Heart right ventricle (tissue), 16 donors: ENCODE data around the gene SEPTIN3. TPM values are rescaled to one million over a fixed set of nuclear protein-coding genes. Genes with fewer than 3 reads are reported as not detected.

ENCODE experiments used
- ATAC-seq, 8 donors: fragments of 200-7000 bp; cut with Tn5 transposase; one replicate each; pipeline ENCODE4 v1.9.1; 2020; ENCODE audit warnings: mild to moderate bottlenecking in 8 of 8, moderate library complexity in 8 of 8, moderate number of reproducible peaks in 1 of 8
- DNase-seq, 2 donors: peaks; one replicate each; pipeline ENCODE4 v3.0.0-alpha.2; 2020
- H3K27ac ChIP-seq, 10 donors: fragments of 200-600 bp; sonication (generic) in 2 of 10; one replicate each; pipeline versions ENCODE4 v1.5.0 to v1.8.0; 2020 to 2022; ENCODE audit warnings: mild to moderate bottlenecking in 3 of 10
- H3K27me3 ChIP-seq, 7 donors: fragments of 200-600 bp; one replicate each; pipeline ENCODE4 v1.8.0; 2021 to 2022; ENCODE audit warnings: mild to moderate bottlenecking in 2 of 7
- H3K36me3 ChIP-seq, 9 donors: fragments of 200-600 bp; sonication (generic) in 1 of 9; one replicate each; pipeline versions ENCODE4 v1.5.0 to v1.8.0; 2020 to 2022; ENCODE audit warnings: mild to moderate bottlenecking in 2 of 9
- H3K4me1 ChIP-seq, 9 donors: fragments of 200-600 bp; sonication (generic) in 1 of 9; one replicate each; pipeline versions ENCODE4 v1.5.0 to v1.8.0; 2020 to 2022; ENCODE audit warnings: mild to moderate bottlenecking in 4 of 9
- H3K4me3 ChIP-seq, 10 donors: fragments of 200-600 bp; sonication (generic) in 2 of 10; one replicate each; pipeline versions ENCODE4 v1.5.0 to v1.8.0; 2020 to 2022; ENCODE audit warnings: mild to moderate bottlenecking in 7 of 10, moderate library complexity in 2 of 10
- H3K9me3 ChIP-seq, 11 donors: fragments of 200-600 bp in 10 of 11; sonication (generic) in 2 of 11; one replicate each; pipeline versions ENCODE4 v1.5.0 to v1.8.0; 2013 to 2022; ENCODE audit warnings: mild to moderate bottlenecking in 2 of 11, control low read depth in 1 of 11, moderate library complexity in 1 of 11
- CTCF ChIP-seq, 9 donors: fragments of 200-600 bp; sonication (generic) in 2 of 9; IDR thresholded peaks; one replicate each; pipeline versions ENCODE4 v1.5.0 to v1.8.0; 2021 to 2022; ENCODE audit warnings: antibody characterized with exemption in 9 of 9, mild to moderate bottlenecking in 5 of 9, moderate library complexity in 1 of 9
- WGBS, 2 donors: extraction: QIAGEN DNeasy Blood & Tissue Kit; methylation state at CpG; one replicate each; pipeline ENCODE4 v1.1.7; 2013; ENCODE audit warnings: inconsistent platforms in 1 of 2; 5-methylcytosine and 5-hydroxymethylcytosine counted together
- intact Hi-C, 10 donors: fragments of 100-400 bp; cut with DNase I; formaldehyde crosslinking; loops; one replicate each; pipeline versions ENCODE4 v1.11.1 to v1.14.2; 2022
- polyA plus RNA-seq, 2 donors: library from polyadenylated mRNA; stranded (reverse); fragments of 200-250 nt; gene quantifications; one replicate each; pipeline ENCODE4 v1.2.3, GENCODE V29; 2013
- total RNA-seq, 10 donors: library from RNA; stranded (reverse); fragmentation: NEBNext Ultra II Directional in 3 of 10; extraction: Animal tissue kit (Norgen Biotek cat#: 25700) in 3 of 10; gene quantifications; one replicate each; pipeline versions ENCODE4 v1.2.1 to v1.2.4, GENCODE V29; 2021 to 2023
- donor health status: Arrhythmogenic right ventricular cardiomyopathy.
- donor health status: ischemic (EF 13 %, LVEDD 7.1; RV severe dilation, severe dysfunction).
- donor health status: healthy with polysubstance abuse.
- donor health status: DM: no; HTN: yes; CAD: no.
- donor health status: DM: no; HTN: no; CAD: no.
- donor health status: ischemic (EF 25% LVEDD 6.9; RV normal size, moderate dysfunction).
- donor health status: ischemic (EF 25% LVEDD 5.7; RV mildly dilated, moderate dysfunction).
- donor health status: healthy.
- donor health status: DM: yes; HTN: yes; CAD: no.
- donor health status: Ischemic cardiomyopathy.
- donor health status: ischemic (EF 35%, LVEDD 5.7; RV mildly dilated, moderate dysfunction).
- donor health status: nonischemic (EF 11% LVEDD 7.7; RV severe dilation, severe dysfunction).
- donor health status: DM: yes; HTN: yes; CAD: no.
- donor health status: PGD.
- donor health status: ischemic (EF 29% LVEDD 5.4; RV normal size, mild dysfunction).
- donor health status: nonischemic (EF 23%, LVEDD 6.1; RV moderate dilation, normal function).

Gene SEPTIN3
- total and polyA plus RNA-seq, 12 donors: 0.03 to 0.44 (median 0.10) TPM; not detected in 6

GRCh38 chr22:41992496-41992895 lies 23.3 kb downstream of the SEPTIN3 start:
- no peak for DNase-seq
- ATAC-seq: no peak
- intact Hi-C loops: no loop called here
- Histone ChIP-seq H3K9me3 (no peaks in the 10 kb centered on the region), H3K36me3 (no peaks in the 10 kb centered on the region), H3K4me1 (no peaks in the 10 kb centered on the region), H3K27ac (no peak overlapping the region), H3K4me3 (no peak overlapping the region), H3K27me3 (peaks cover 0 to 16% (median 0%) of the 10 kb centered on the region in 7 donors)
- no peak for TF ChIP-seq CTCF (IDR thresholded peaks at IDR 0.05)
- 90% methylated on average over 5 of the region's 5 CpGs for WGBS, 2 donors

DNA sequence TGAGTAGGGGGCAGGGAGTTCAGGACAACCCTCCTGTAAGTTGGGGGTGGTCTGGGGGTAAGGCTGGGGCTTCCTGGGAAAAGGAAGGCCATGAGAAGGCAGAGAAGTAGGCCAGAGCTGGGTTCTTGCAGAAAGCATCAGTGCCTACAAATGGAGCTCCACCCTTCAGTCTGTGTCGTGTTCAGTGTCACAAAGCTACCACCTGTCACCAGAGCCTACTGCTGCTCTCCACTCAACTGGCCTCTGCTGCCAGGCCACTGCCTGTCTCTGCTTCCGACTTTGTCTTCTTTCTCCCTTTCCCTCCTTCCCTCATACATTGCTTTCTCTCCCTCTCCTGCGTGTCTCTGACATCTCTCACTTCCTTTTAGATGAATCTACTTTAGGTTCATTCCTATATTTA lies 26.0 kb downstream of the SEPTIN3 start:
- intact Hi-C loops: no loop called here
- no peak for TF ChIP-seq CTCF (IDR thresholded peaks at IDR 0.05)
- 44 to 52% methylated on average over 3 of the region's 3 CpGs for WGBS, 2 donors

GRCh38 chr22:41996826-41997225 lies 27.6 kb downstream of the SEPTIN3 start:
- Histone ChIP-seq H3K4me1 (peaks cover 0 to 11% (median 0%) of the 10 kb centered on the region in 9 donors), H3K27me3 (peaks cover 0 to 16% (median 3%) of the 10 kb centered on the region in 7 donors), H3K27ac (no peak overlapping the region), H3K36me3 (no peaks in the 10 kb centered on the region), H3K9me3 (no peaks in the 10 kb centered on the region), H3K4me3 (no peak overlapping the region)
- ATAC-seq (no peak), DNase-seq (no peak)
- no peak for TF ChIP-seq CTCF (IDR thresholded peaks at IDR 0.05)
- intact Hi-C loops: no loop called here
- WGBS, 2 donors: 83 to 85% methylated on average over 5 of the region's 5 CpGs

More for the DNA sequence above, 26.0 kb downstream of the SEPTIN3 start:
- H3K27me3 ChIP-seq: peaks cover 0 to 21% (median 3%) of the 10 kb centered on the region in 7 donors
- H3K4me1 ChIP-seq: peaks cover 0 to 11% (median 0%) of the 10 kb centered on the region in 9 donors
- no peak overlapping the region for H3K4me3 ChIP-seq
- H3K36me3 ChIP-seq: no peaks in the 10 kb centered on the region
- ATAC-seq (no peak), DNase-seq (no peak)
- no peak overlapping the region for H3K27ac ChIP-seq
- H3K9me3 ChIP-seq: no peaks in the 10 kb centered on the region

- ATAC-seq (peak; percentile 92 to 98 (median 97)), DNase-seq (peak; percentile 79 to 80)
- Histone ChIP-seq H3K4me3 (peak within 1 kb of the TSS in 9 of 10 donors; percentile 30 to 60 (median 56)), H3K27me3 (peaks cover 0 to 16% (median 0%) of the 10 kb centered on the region in 7 donors), H3K4me1 (peaks cover 0 to 11% (median 0%) of the 10 kb centered on the region in 9 donors), H3K27ac (peak within 1 kb of the TSS in 1 of 10 donors; percentile 75), H3K36me3 (no peaks in the 10 kb centered on the region), H3K9me3 (no peaks in the 10 kb centered on the region)
- 30 to 32% methylated on average over 67 to 71 of the region's 71 CpGs for WGBS, 2 donors
- intact Hi-C loops: no loop called here
- no peak for TF ChIP-seq CTCF (IDR thresholded peaks at IDR 0.05)
These were observed 29.4 kb downstream of the SEPTIN3 start, which contains the start of gene WBP2NL for GRCh38 chr22:41998361-41999261. WBP2NL (plus strand) TSS chr22:41998788; CDS start chr22:41998819, 31 bp downstream.
